Right lobe of liver (tissue), 6 donors: ENCODE data around the gene EIF4G1. TPM values are rescaled to one million over a fixed set of nuclear protein-coding genes. Genes with fewer than 3 reads are reported as not detected.

Source experiments
- ATAC-seq, 4 donors: fragments of 200-7000 bp; cut with Tn5 transposase; one replicate each; pipeline ENCODE4 v1.9.1; 2020; ENCODE audit warnings: mild to moderate bottlenecking in 4 of 4, moderate library complexity in 4 of 4
- DNase-seq, 3 donors: peaks; one replicate each; pipeline ENCODE4 v3.0.0-alpha.2; 2020
- H3K27ac ChIP-seq, 3 donors: fragments of 200-600 bp; one replicate each; pipeline ENCODE4 v1.8.0; 2022
- H3K27me3 ChIP-seq, 2 donors: fragments of 200-600 bp; one replicate each; pipeline ENCODE4 v1.8.0; 2022
- H3K36me3 ChIP-seq, 4 donors: fragments of 200-600 bp; sonication (generic) in 1 of 4; one replicate each; pipeline versions ENCODE4 v1.5.1 to v1.8.0; 2017 to 2022; ENCODE audit warnings: control low read depth in 1 of 4
- H3K4me1 ChIP-seq, 4 donors: fragments of 200-600 bp; sonication (generic) in 1 of 4; one replicate each; pipeline versions ENCODE4 v1.5.1 to v1.8.0; 2017 to 2022; ENCODE audit warnings: control low read depth in 1 of 4
- H3K4me3 ChIP-seq, 3 donors: fragments of 200-600 bp; one replicate each; pipeline ENCODE4 v1.8.0; 2022
- H3K9me3 ChIP-seq, 4 donors: fragments of 200-600 bp; sonication (generic) in 1 of 4; one replicate each; pipeline versions ENCODE4 v1.5.1 to v1.8.0; 2017 to 2022; ENCODE audit warnings: control low read depth in 1 of 4
- CTCF ChIP-seq, 4 donors: fragments of 200-600 bp in 3 of 4; fragments of 450-650 bp in 1 of 4; IDR thresholded peaks; one replicate each; pipeline versions ENCODE4 v1.5.1 to v1.8.0; 2016 to 2022; ENCODE audit warnings: antibody characterized with exemption in 4 of 4, mild to moderate bottlenecking in 2 of 4
- POLR2A ChIP-seq: fragments of 450-650 bp; IDR thresholded peaks from one replicate; pipeline ENCODE4 v1.6.1; 2017; ENCODE audit warnings: antibody characterized with exemption, mild to moderate bottlenecking
- WGBS: methylation state at CpG from one replicate; pipeline ENCODE4 v1.1.6; 2018; ENCODE audit warnings: low coverage, low lambda C conversion rate; ENCODE audit not compliant: insufficient coverage; ENCODE audit errors: missing lambda C conversion rate; 5-methylcytosine and 5-hydroxymethylcytosine counted together
- intact Hi-C, 2 donors: fragments of 100-400 bp; cut with DNase I; formaldehyde crosslinking; loops; one replicate each; pipeline versions ENCODE4 v1.11.2 to v1.14.1; 2022
- total RNA-seq, 6 experiments: library from RNA; depleted of rRNA in 2 of 6; stranded (reverse); fragments of >200 nt in 2 of 6; fragmentation: NEBNext Ultra II Directional in 3 of 6; extraction: Animal tissue kit (Norgen Biotek cat#: 25700) in 3 of 6; gene quantifications; one replicate each; pipeline versions ENCODE4 v1.1.0 to v1.2.4, GENCODE V29; 2016 to 2023
- donor health status: DM: no; HTN: yes; CAD: no.
- donor health status: DM: no; HTN: no; CAD: no.
- donor health status: DM: no; HTN: no; CAD: no.
- donor health status: DM: no; HTN: yes; CAD: no.
- donor health status: DM: no; HTN: yes; CAD: no.

EIF4G1 gene
- total RNA-seq, 6 experiments from 2014 or later, result 262 to 368 (median 291) TPM

- Histone ChIP-seq H3K27ac (peak overlapping the region; percentile 34 to 83 (median 58)), H3K4me1 (peaks cover 3 to 67% (median 25%) of the 10 kb centered on the region in 4 donors), H3K9me3 (no peaks in the 10 kb centered on the region), H3K36me3 (peaks cover 22 to 64% (median 44%) of the 10 kb centered on the region in 4 donors), H3K27me3 (no peaks in the 10 kb centered on the region), H3K4me3 (peak overlapping the region; percentile 18 to 46 (median 28))
- TF ChIP-seq POLR2A (no peak), CTCF (IDR thresholded peaks at IDR 0.05) (no peak)
- ATAC-seq (peak; percentile 82 to 91 (median 84)), DNase-seq (peak; percentile 98 to 99 (median 98))
- WGBS, result 0% methylated on average over 4 of the region's 4 CpGs
- intact Hi-C loops, result no loop called here
These were observed 5.7 kb downstream of the EIF4G1 start for GRCh38 chr3:184320104-184320445.

GRCh38 chr3:184321666-184322065 is 7.3 kb downstream of the EIF4G1 start:
- H3K4me1 ChIP-seq, result peaks cover 3 to 61% (median 25%) of the 10 kb centered on the region in 4 donors
- H3K4me3 ChIP-seq, result no peak overlapping the region
- no peak for DNase-seq
- no peak for TF ChIP-seq CTCF (IDR thresholded peaks at IDR 0.05)
- TF ChIP-seq POLR2A, result no peak
- no peaks in the 10 kb centered on the region for H3K9me3 ChIP-seq
- WGBS, result 91% methylated on average over 5 of the region's 5 CpGs
- H3K27ac ChIP-seq, result peak overlapping the region in 1 of 3 donors; percentile 83
- intact Hi-C loops, result no loop called here
- peaks cover 35 to 79% (median 59%) of the 10 kb centered on the region in 4 donors for H3K36me3 ChIP-seq
- no peak for ATAC-seq
- H3K27me3 ChIP-seq, result no peaks in the 10 kb centered on the region

GRCh38 chr3:184322731-184323487 is 8.5 kb downstream of the EIF4G1 start:
- peak in 1 of 4 donors; percentile 6 for TF ChIP-seq CTCF (IDR thresholded peaks at IDR 0.05)
- no peak for TF ChIP-seq POLR2A
- DNase-seq (peak; percentile 65 to 87 (median 71)), ATAC-seq (peak; percentile 11 to 73 (median 36))
- Histone ChIP-seq H3K36me3 (peaks cover 47 to 85% (median 71%) of the 10 kb centered on the region in 4 donors), H3K27me3 (no peaks in the 10 kb centered on the region), H3K4me1 (peaks cover 2 to 49% (median 19%) of the 10 kb centered on the region in 4 donors), H3K4me3 (no peak overlapping the region), H3K27ac (peak overlapping the region in 2 of 3 donors; percentile 8 to 83), H3K9me3 (no peaks in the 10 kb centered on the region)
- intact Hi-C loops, result no loop called here
- 56% methylated on average over 13 of the region's 20 CpGs for WGBS

GRCh38 chr3:184323696-184324095 is 9.3 kb downstream of the EIF4G1 start:
- DNase-seq, result no peak
- Histone ChIP-seq H3K4me1 (peaks cover 0 to 41% (median 19%) of the 10 kb centered on the region in 4 donors), H3K36me3 (peaks cover 52 to 86% (median 75%) of the 10 kb centered on the region in 4 donors), H3K27me3 (no peaks in the 10 kb centered on the region), H3K4me3 (no peak overlapping the region), H3K27ac (peak overlapping the region in 1 of 3 donors; percentile 69), H3K9me3 (no peaks in the 10 kb centered on the region)
- TF ChIP-seq CTCF (IDR thresholded peaks at IDR 0.05) (no peak), POLR2A (no peak)
- intact Hi-C loops, result no loop called here
- peak in 1 of 4 donors; percentile 1 for ATAC-seq
- WGBS, result 55% methylated on average over 7 of the region's 8 CpGs
